ENCODE results near the gene UBC. TPM values are rescaled to one million over a fixed set of nuclear protein-coding genes. Genes with fewer than 3 reads are reported as not detected.

UBC gene
- total and polyA plus RNA-seq, 9 of the 15 experiments (the other 6 are each of a cell fraction or from before 2014, with no cell fraction given) = 533 to 1,153 (median 813) TPM

DNA sequence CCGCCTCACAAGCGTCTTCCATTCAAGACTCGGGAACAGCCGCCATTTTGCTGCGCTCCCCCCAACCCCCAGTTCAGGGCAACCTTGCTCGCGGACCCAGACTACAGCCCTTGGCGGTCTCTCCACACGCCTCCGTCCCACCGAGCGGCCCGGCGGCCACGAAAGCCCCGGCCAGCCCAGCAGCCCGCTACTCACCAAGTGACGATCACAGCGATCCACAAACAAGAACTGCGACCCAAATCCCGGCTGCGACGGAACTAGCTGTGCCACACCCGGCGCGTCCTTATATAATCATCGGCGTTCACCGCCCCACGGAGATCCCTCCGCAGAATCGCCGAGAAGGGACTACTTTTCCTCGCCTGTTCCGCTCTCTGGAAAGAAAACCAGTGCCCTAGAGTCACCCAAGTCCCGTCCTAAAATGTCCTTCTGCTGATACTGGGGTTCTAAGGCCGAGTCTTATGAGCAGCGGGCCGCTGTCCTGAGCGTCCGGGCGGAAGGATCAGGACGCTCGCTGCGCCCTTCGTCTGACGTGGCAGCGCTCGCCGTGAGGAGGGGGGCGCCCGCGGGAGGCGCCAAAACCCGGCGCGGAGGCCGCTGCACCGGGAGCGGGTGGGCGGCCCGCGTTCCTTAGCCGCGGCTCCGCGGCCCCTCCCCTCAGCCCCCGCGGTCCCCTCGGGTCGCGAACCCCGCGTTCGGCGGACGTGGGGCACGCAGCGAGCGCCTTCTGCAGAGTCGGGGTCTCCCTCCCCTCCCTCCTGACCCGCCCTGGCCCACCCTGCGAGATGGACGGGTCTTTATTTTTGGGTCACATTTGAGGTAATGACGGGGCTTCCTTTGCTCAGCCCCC, at the start of gene UBC (continued):
- TF ChIP-seq, protein P1, sequence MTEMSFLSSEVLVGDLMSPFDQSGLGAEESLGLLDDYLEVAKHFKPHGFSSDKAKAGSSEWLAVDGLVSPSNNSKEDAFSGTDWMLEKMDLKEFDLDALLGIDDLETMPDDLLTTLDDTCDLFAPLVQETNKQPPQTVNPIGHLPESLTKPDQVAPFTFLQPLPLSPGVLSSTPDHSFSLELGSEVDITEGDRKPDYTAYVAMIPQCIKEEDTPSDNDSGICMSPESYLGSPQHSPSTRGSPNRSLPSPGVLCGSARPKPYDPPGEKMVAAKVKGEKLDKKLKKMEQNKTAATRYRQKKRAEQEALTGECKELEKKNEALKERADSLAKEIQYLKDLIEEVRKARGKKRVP (CRISPR knock-in tag; IDR thresholded peaks at IDR 0.05) = 0 out of 2 replicates have a peak, but pooled peaks have one; percentile 8
- TF ChIP-seq PHB (CRISPR knock-in tag; IDR thresholded peaks at IDR 0.05) = no peak
- TF ChIP-seq, protein P2, sequence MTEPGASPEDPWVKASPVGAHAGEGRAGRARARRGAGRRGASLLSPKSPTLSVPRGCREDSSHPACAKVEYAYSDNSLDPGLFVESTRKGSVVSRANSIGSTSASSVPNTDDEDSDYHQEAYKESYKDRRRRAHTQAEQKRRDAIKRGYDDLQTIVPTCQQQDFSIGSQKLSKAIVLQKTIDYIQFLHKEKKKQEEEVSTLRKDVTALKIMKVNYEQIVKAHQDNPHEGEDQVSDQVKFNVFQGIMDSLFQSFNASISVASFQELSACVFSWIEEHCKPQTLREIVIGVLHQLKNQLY (CRISPR knock-in tag; conservative IDR thresholded peaks at IDR 0.05) = 0 out of 4 replicates have a peak, but pooled peaks of 1 of the 2 experiments have one; percentile 31
- TF ChIP-seq, protein P3, sequence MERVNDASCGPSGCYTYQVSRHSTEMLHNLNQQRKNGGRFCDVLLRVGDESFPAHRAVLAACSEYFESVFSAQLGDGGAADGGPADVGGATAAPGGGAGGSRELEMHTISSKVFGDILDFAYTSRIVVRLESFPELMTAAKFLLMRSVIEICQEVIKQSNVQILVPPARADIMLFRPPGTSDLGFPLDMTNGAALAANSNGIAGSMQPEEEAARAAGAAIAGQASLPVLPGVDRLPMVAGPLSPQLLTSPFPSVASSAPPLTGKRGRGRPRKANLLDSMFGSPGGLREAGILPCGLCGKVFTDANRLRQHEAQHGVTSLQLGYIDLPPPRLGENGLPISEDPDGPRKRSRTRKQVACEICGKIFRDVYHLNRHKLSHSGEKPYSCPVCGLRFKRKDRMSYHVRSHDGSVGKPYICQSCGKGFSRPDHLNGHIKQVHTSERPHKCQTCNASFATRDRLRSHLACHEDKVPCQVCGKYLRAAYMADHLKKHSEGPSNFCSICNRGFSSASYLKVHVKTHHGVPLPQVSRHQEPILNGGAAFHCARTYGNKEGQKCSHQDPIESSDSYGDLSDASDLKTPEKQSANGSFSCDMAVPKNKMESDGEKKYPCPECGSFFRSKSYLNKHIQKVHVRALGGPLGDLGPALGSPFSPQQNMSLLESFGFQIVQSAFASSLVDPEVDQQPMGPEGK (CRISPR knock-in tag; IDR thresholded peaks at IDR 0.05; ENCODE audit: borderline replicate concordance) = 0 out of 2 replicates have a peak, but pooled peaks have one; percentile 60
- TF ChIP-seq, protein P4, sequence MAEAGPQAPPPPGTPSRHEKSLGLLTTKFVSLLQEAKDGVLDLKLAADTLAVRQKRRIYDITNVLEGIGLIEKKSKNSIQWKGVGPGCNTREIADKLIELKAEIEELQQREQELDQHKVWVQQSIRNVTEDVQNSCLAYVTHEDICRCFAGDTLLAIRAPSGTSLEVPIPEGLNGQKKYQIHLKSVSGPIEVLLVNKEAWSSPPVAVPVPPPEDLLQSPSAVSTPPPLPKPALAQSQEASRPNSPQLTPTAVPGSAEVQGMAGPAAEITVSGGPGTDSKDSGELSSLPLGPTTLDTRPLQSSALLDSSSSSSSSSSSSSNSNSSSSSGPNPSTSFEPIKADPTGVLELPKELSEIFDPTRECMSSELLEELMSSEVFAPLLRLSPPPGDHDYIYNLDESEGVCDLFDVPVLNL (CRISPR knock-in tag; IDR thresholded peaks at IDR 0.05; ENCODE audit: low read depth) = no peak
- TF ChIP-seq, protein P5, sequence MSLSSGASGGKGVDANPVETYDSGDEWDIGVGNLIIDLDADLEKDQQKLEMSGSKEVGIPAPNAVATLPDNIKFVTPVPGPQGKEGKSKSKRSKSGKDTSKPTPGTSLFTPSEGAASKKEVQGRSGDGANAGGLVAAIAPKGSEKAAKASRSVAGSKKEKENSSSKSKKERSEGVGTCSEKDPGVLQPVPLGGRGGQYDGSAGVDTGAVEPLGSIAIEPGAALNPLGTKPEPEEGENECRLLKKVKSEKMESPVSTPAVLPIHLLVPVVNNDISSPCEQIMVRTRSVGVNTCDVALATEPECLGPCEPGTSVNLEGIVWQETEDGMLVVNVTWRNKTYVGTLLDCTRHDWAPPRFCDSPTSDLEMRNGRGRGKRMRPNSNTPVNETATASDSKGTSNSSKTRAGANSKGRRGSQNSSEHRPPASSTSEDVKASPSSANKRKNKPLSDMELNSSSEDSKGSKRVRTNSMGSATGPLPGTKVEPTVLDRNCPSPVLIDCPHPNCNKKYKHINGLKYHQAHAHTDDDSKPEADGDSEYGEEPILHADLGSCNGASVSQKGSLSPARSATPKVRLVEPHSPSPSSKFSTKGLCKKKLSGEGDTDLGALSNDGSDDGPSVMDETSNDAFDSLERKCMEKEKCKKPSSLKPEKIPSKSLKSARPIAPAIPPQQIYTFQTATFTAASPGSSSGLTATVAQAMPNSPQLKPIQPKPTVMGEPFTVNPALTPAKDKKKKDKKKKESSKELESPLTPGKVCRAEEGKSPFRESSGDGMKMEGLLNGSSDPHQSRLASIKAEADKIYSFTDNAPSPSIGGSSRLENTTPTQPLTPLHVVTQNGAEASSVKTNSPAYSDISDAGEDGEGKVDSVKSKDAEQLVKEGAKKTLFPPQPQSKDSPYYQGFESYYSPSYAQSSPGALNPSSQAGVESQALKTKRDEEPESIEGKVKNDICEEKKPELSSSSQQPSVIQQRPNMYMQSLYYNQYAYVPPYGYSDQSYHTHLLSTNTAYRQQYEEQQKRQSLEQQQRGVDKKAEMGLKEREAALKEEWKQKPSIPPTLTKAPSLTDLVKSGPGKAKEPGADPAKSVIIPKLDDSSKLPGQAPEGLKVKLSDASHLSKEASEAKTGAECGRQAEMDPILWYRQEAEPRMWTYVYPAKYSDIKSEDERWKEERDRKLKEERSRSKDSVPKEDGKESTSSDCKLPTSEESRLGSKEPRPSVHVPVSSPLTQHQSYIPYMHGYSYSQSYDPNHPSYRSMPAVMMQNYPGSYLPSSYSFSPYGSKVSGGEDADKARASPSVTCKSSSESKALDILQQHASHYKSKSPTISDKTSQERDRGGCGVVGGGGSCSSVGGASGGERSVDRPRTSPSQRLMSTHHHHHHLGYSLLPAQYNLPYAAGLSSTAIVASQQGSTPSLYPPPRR (CRISPR knock-in tag; IDR thresholded peaks at IDR 0.05; ENCODE audit: borderline replicate concordance) = peak; percentile 90; the same call in 1 of the 2 replicates
- TF ChIP-seq, protein P6, sequence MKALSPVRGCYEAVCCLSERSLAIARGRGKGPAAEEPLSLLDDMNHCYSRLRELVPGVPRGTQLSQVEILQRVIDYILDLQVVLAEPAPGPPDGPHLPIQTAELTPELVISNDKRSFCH (CRISPR knock-in tag; IDR thresholded peaks at IDR 0.05) = 0 out of 2 replicates have a peak, but pooled peaks have one; percentile 15
- TF ChIP-seq, protein P6 (tag; IDR thresholded peaks at IDR 0.05) = peak; percentile 91
- TF ChIP-seq ZNF707 (CRISPR knock-in tag; conservative IDR thresholded peaks at IDR 0.05) = no peak
- peak; percentile 92 for TF ChIP-seq TRIM28 (IDR thresholded peaks at IDR 0.05)
- TF ChIP-seq ZNF668 (CRISPR knock-in tag; IDR thresholded peaks at IDR 0.05) = no peak
- TF ChIP-seq XRCC3 (IDR thresholded peaks at IDR 0.05) = no peak
- peak; percentile 85; the same call in 1 of the 2 replicates for TF ChIP-seq HOXB6 (CRISPR knock-in tag; IDR thresholded peaks at IDR 0.05; ENCODE audit: borderline replicate concordance)
- no peak for TF ChIP-seq ZNF274 (IDR thresholded peaks at IDR 0.05; ENCODE audit: borderline replicate concordance, low read depth, low read length)
- TF ChIP-seq HLTF (IDR thresholded peaks at IDR 0.05) = peak; percentile 99

Data from K562 (cell line).